Calu3 (cell line): ENCODE measurements around the gene TRMU. TPM values are rescaled to one million over a fixed set of nuclear protein-coding genes. Genes with fewer than 3 reads are reported as not detected.
A peak's percentile ranks its signal among the peaks of the same experiment; 100 is the strongest.

Source experiments
- BruUV-seq: library from RNA; stranded (reverse); fragments of 400-500 nt; replicated peaks from 2 replicates; lab custom pipeline; 2021; lab: Mats Ljungman, UMichigan
- CTCF ChIA-PET: fragments of 300-600 bp; sonication (Branson Sonifier 250); formaldehyde crosslinking; loops from one replicate; lab custom pipeline; 2022; ENCODE audit warnings: antibody characterized with exemption; lab: Charles Lee
- DNase-seq: peaks from one replicate; pipeline ENCODE4 v3.0.0; 2022
- H3K27ac Mint-ChIP-seq: one replicate; pipeline ENCODE4 v1.8.0; 2022; ENCODE audit warnings: mixed read lengths; ENCODE audit not compliant: unreplicated experiment
- H3K27me3 Mint-ChIP-seq: one replicate; pipeline ENCODE4 v1.8.0; 2022; ENCODE audit warnings: mixed read lengths; ENCODE audit not compliant: unreplicated experiment
- H3K36me3 Mint-ChIP-seq: one replicate; pipeline ENCODE4 v1.8.0; 2022; ENCODE audit warnings: mild to moderate bottlenecking, moderate library complexity, mixed read lengths; ENCODE audit not compliant: insufficient read depth, unreplicated experiment
- H3K4me1 Mint-ChIP-seq: one replicate; pipeline ENCODE4 v1.8.0; 2022; ENCODE audit warnings: mild to moderate bottlenecking, low read depth, mixed read lengths; ENCODE audit not compliant: unreplicated experiment
- H3K4me3 Mint-ChIP-seq: one replicate; pipeline ENCODE4 v1.8.0; 2022; ENCODE audit warnings: mild to moderate bottlenecking, low read depth, moderate library complexity, mixed read lengths; ENCODE audit not compliant: unreplicated experiment
- H3K9me3 Mint-ChIP-seq: one replicate; pipeline ENCODE4 v1.8.0; 2022; ENCODE audit warnings: low read depth, mixed read lengths; ENCODE audit not compliant: unreplicated experiment
- intact Hi-C: fragments of 100-400 bp; cut with micrococcal nuclease; formaldehyde crosslinking; loops from one replicate; pipeline ENCODE4 v1.10.0; 2022; ENCODE audit not compliant: unreplicated experiment
- total RNA-seq: library from RNA; stranded (reverse); gene quantifications from 2 replicates; pipeline ENCODE4 v1.2.3, GENCODE V29; 2022
- TF ChIP-seq, protein P1 (sequence below): fragments of 200-600 bp; IDR thresholded peaks from one replicate; pipeline ENCODE4 v1.8.0; 2022; ENCODE audit warnings: antibody characterized with exemption; ENCODE audit not compliant: unreplicated experiment

The TRMU gene
- total RNA-seq, 1 experiment from 2014 or later, result 79.6 TPM

DNA sequence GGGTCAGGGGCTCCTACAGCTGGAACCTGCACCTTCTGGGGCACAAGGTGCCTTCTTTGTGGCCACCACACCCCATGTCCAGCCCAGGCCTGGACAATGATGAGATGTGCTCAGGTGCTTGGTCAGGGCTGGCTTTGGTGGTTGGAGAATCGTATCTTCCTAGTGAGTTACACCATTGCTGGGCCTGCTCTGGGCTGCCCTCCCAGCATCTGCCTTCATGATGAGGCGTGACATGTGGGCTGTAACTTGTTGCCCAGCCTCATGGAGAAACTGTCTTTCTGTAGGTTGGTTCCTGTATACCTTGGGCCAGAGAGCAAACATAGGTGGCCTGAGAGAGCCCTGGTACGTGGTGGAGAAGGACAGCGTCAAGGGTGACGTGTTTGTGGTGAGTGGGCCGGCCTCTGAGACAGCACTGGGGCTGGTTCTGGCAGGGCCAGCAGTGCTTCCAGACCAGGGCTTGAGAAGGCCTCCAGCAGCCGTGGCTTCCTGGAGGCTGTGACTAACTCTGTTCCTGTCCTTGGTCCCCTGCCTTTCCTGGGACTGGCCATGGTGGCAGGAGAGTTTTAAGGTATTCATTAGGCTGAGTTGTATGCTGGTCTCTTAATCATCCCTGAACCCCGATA, 18.1 kb downstream of the TRMU start:
- no peak for DNase-seq
- Mint-ChIP-seq H3K9me3 (no peaks in the 10 kb centered on the region), H3K36me3 (peaks cover 81% of the 10 kb centered on the region), H3K27ac (no peak overlapping the region), H3K4me1 (peaks cover 8% of the 10 kb centered on the region), H3K4me3 (no peak overlapping the region), H3K27me3 (no peaks in the 10 kb centered on the region)
- TF ChIP-seq, protein P1, sequence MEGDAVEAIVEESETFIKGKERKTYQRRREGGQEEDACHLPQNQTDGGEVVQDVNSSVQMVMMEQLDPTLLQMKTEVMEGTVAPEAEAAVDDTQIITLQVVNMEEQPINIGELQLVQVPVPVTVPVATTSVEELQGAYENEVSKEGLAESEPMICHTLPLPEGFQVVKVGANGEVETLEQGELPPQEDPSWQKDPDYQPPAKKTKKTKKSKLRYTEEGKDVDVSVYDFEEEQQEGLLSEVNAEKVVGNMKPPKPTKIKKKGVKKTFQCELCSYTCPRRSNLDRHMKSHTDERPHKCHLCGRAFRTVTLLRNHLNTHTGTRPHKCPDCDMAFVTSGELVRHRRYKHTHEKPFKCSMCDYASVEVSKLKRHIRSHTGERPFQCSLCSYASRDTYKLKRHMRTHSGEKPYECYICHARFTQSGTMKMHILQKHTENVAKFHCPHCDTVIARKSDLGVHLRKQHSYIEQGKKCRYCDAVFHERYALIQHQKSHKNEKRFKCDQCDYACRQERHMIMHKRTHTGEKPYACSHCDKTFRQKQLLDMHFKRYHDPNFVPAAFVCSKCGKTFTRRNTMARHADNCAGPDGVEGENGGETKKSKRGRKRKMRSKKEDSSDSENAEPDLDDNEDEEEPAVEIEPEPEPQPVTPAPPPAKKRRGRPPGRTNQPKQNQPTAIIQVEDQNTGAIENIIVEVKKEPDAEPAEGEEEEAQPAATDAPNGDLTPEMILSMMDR, result no peak
- CTCF ChIA-PET, result no interaction called here
- BruUV-seq, result no TSS peak
- intact Hi-C loops, result no loop called here

DNA sequence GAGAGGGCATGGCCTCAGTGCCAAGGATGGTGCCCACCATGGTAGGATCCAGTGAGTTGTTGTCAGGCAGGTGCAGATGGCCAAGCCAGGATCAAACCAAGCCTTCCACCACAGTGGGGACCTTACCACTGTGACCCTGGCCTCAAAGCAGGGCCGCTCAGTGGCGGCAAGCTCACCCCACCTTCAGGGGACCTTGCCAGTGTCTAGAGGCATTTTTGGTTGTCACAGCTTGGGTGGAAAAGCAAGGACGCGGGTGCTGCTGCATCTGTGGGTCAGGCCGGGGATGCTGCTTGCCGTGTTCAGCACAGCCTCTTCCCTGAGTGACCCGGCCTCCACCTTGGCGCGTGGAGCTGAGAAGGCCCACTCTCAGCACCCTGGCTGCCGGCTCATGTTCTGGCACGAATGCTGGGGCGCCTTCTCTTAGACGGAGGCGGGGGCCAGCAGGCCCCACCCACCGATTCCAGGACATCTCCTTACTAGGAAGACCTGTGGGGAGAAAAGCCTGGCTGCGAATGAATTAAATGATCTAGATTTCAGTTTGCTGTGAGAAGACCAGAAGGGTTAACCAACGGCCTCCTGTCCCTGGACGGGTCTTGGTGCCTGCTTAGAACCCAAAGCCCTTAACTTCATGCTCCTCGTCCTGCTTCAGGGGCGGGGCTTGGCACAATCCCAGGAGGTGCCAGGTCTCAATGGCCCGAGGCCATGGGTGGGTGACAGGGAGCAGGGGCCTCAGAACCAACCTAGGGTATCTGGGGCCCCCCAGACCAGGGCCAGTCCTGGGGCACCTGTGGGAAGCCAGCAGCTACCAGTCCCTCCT, 18.9 kb downstream of the TRMU start:
- TF ChIP-seq, protein P1, result no peak
- H3K4me3 Mint-ChIP-seq, result no peak overlapping the region
- H3K9me3 Mint-ChIP-seq, result no peaks in the 10 kb centered on the region
- CTCF ChIA-PET, result interaction anchor here (1.2 kb wide), 1 partner anchor 13 kb away, joined by 5 read pairs; no protein-coding TSS in a partner anchor
- H3K4me1 Mint-ChIP-seq, result peaks cover 8% of the 10 kb centered on the region
- BruUV-seq, result no TSS peak
- intact Hi-C loops, result no loop called here
- no peak overlapping the region for H3K27ac Mint-ChIP-seq
- DNase-seq, result no peak
- no peaks in the 10 kb centered on the region for H3K27me3 Mint-ChIP-seq
- H3K36me3 Mint-ChIP-seq, result peaks cover 74% of the 10 kb centered on the region

DNA sequence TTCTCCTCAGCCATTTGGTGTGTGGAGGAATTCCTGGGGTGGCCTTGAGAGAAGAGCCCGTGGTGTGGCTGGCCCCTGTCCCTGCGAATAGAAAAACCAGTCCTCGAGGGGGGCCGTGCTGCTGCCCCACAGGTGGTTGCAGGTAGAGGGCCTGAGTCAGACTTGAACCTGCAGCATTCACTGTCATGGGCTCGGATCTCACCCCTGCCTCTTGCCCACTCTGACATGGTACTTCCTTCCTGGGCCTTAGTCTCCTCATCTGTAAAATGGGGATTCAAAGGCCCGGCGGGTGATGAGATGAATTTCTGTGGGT, 19.4 kb downstream of the TRMU start:
- no TSS peak for BruUV-seq
- peaks cover 8% of the 10 kb centered on the region for H3K4me1 Mint-ChIP-seq

DNA sequence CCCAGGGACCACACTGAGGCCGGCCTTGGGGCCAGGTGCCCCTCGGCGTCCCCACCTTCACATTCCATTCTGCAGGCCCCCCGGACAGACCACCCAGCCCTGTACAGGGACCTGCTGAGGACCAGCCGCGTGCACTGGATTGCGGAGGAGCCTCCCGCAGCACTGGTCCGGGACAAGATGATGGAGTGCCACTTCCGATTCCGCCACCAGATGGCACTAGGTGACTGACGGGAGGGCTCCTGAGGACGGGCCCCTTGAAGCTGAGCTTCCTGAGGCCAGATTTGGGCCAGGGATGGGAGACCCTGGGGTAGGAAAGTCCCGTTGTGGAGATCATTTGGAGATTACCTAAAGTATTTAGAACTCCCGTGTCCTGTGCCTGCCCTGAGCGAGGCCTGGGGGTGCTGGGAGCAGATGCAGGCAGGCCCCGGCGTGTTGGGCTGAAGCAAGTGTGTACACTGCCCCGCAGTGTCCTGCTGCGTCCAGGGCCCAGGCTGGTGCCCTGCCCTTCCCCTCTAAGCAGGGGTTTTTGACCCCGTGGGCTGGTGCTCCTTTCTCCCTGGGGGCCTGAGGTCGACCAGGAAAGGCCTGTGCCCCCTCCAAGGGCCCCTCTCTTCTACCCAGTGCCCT, 20.0 kb downstream of the TRMU start:
- Mint-ChIP-seq H3K9me3 (no peaks in the 10 kb centered on the region), H3K4me1 (peaks cover 8% of the 10 kb centered on the region), H3K27me3 (no peaks in the 10 kb centered on the region), H3K27ac (peak overlapping the region; percentile 81), H3K4me3 (no peak overlapping the region), H3K36me3 (peaks cover 73% of the 10 kb centered on the region)
- BruUV-seq, result no TSS peak
- intact Hi-C loops, result loop anchor here (5.0 kb wide), 1 partner anchor 37 kb away; no protein-coding TSS in a partner anchor
- CTCF ChIA-PET, result interaction anchor here (0.8 to 1.2 kb wide), 4 partner anchors 12 to 186 kb away, joined by 3 to 7 read pairs (median 4); no protein-coding TSS in a partner anchor
- DNase-seq, result peak; percentile 79
- TF ChIP-seq, protein P1, result peak; percentile 84

More for the DNA sequence above, 19.4 kb downstream of the TRMU start:
- no peaks in the 10 kb centered on the region for H3K9me3 Mint-ChIP-seq
- DNase-seq, result no peak
- H3K4me3 Mint-ChIP-seq, result no peak overlapping the region
- no peaks in the 10 kb centered on the region for H3K27me3 Mint-ChIP-seq
- TF ChIP-seq, protein P1, result no peak
- CTCF ChIA-PET, result interaction anchor here (0.8 to 1.2 kb wide), 4 partner anchors 13 to 187 kb away, joined by 3 to 7 read pairs (median 4); no protein-coding TSS in a partner anchor
- H3K36me3 Mint-ChIP-seq, result peaks cover 70% of the 10 kb centered on the region
- intact Hi-C loops, result loop anchor here (5.0 kb wide), 1 partner anchor 37 kb away; no protein-coding TSS in a partner anchor
- H3K27ac Mint-ChIP-seq, result no peak overlapping the region
